Nephron progenitor cell (in vitro differentiated cells): ENCODE data around the gene NBPF15.
A peak's percentile ranks its signal among the peaks of the same experiment; 100 is the strongest.
"Not testable (repeated sequence)": the region's sequence is repeated elsewhere in the genome, so short reads cannot be mapped to it uniquely, and the experiment has no call there.

Source experiments
- DNase-seq: peaks from one replicate; pipeline ENCODE4 v3.0.0; 2021
- H3K27ac Mint-ChIP-seq: 2 replicates; pipeline ENCODE4 v1.8.0; 2021; ENCODE audit warnings: mild to moderate bottlenecking, moderate library complexity, mixed read lengths
- H3K27me3 Mint-ChIP-seq: 2 replicates; pipeline ENCODE4 v1.8.0; 2021; ENCODE audit warnings: mild to moderate bottlenecking, low read depth, mixed read lengths; ENCODE audit not compliant: poor library complexity
- H3K36me3 Mint-ChIP-seq: 2 replicates; pipeline ENCODE4 v1.8.0; 2021; ENCODE audit warnings: low read depth, mixed read lengths
- H3K4me1 Mint-ChIP-seq: 2 replicates; pipeline ENCODE4 v1.8.0; 2021; ENCODE audit warnings: mixed read lengths
- H3K4me3 Mint-ChIP-seq: 2 replicates; pipeline ENCODE4 v1.8.0; 2021; ENCODE audit warnings: mild to moderate bottlenecking, moderate library complexity, mixed read lengths
- H3K9me3 Mint-ChIP-seq: 2 replicates; pipeline ENCODE4 v1.8.0; 2021; ENCODE audit warnings: mild to moderate bottlenecking, moderate library complexity, mixed read lengths

NBPF15 gene

DNA sequence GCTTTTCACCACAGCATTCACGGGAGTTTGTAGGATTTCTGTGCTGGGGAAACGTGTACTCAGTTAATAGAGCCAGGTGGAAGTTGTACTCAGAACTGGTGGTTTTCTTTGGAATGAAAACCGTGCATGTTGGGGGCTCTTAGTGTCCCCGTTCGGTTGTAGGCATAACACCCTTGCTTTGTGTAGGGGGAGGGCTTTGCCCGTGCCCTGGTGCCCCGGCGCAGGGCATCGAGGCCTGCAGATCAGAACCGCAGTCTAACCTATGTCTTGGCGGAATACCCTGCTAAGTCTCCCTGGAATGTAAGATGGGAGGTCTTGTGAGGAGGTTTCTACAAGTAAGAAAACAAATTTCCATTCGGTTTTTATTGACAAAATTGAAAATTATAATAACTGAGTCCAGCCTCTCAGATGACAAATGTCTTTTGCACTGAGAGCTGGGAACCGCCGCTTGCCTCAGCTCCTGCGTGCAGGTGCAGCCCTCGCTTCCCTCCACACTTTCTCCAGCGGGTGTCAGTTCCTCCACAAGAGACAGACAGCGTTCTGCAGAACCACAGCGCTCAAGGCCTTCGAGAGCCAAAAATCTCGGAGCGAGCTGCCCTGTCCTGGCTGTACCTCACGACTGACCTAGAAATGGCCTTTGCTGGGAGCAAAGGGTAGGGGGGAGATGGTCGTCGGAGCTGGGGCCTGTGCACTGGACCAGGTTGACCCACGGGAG lies 47.9 kb downstream of the NBPF15 start:
- H3K9me3 Mint-ChIP-seq, H3K4me1 Mint-ChIP-seq, H3K27me3 Mint-ChIP-seq, H3K36me3 Mint-ChIP-seq, DNase-seq: not testable (repeated sequence)
- Mint-ChIP-seq H3K4me3 (peak overlapping the region; percentile 87), H3K27ac (peak overlapping the region; percentile 81)

DNA sequence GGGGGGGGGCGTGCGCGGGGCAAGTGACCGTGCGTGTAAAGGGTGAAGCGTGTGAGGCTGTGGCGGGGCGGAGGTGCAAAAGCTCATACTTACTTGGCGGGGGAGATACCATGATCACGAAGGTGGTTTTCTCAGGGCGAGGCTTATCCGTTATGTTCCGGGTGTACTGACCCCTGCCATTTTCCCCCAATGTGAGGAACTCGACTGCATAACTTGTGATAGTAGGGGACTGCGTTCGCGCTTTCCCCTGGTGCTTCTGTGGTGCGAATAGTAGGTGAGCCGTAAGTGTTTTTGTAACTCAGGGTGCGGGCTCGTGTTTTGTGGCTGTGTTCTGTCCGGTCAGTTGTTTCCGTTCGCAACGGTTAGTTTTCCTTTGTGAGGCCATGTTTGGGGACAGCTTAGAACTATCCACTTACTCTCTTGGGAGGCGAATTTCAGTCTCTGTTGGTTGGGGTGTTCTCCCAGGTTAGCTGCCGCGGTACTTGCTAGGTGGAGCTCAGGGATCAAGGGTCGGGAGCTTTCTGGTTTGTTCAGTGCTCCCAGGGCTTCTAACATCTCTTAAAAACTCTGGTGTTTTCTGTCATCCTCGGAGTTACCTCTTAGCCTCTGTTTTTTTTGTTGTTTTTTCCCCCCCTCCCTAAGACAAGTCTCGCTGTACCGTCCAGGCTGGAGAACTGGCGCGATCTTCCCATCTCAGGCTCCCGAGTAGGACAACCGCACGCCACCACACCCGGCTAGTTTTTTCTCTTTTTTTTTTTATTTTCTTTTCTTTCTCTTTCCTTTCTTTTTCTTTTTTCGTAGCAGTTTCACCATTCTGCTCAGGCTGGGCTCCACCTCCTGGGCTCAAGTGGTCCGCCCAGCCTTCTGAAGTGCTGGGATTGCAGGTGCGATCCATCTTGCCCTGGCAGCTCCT lies 48.7 kb downstream of the NBPF15 start:
- not testable (repeated sequence) for H3K9me3 Mint-ChIP-seq, H3K4me1 Mint-ChIP-seq, H3K27me3 Mint-ChIP-seq, H3K36me3 Mint-ChIP-seq
- H3K27ac Mint-ChIP-seq = peak overlapping the region; percentile 100
- H3K4me3 Mint-ChIP-seq = peak overlapping the region; percentile 87
- DNase-seq = peak; percentile 63

DNA sequence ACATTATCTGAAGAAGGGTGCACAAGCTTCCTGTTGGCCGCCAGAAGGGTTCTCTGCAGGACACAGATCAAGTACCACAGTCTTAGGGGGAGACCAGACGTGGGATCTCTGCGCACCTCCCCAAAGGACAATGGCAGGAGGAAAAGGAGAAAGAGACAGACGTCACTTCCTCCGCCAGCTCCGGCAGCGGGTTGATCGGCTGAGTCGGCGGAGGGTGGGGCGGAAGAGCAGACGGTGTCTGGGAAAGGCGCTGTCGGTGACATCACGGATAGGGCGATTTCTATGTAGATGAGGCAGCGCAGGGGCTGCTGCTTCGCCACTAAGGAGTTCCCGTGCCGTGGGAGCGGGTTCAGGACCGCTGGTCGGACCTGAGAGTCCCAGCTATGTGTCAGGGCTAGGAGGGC lies 49.4 kb downstream of the NBPF15 start:
- not testable (repeated sequence) for H3K36me3 Mint-ChIP-seq, H3K9me3 Mint-ChIP-seq, H3K27me3 Mint-ChIP-seq, H3K4me1 Mint-ChIP-seq
- H3K4me3 Mint-ChIP-seq = peak overlapping the region; percentile 87
- H3K27ac Mint-ChIP-seq = peak overlapping the region; percentile 100
- peak; percentile 64 for DNase-seq

DNA sequence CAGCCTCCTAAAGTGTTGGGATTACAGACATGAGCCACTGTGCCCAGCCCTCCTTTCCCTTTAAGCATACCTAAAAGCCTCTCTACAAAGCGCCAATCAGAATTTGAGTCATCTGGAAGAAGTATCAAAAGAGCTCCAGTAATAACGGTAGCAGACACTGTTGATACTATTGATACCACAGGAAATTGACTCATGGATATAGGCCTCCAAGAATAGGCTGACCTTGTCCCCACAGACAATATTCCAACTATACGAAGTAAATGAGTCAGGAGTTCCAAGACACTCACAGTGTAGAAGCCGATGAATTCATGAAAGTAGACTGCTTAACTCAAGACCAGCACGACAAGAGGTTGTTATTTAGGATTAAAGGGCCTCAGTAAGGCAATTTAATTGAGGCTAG lies 58.7 kb downstream of the NBPF15 start:
- DNase-seq, H3K27me3 Mint-ChIP-seq, H3K4me3 Mint-ChIP-seq, H3K36me3 Mint-ChIP-seq, H3K4me1 Mint-ChIP-seq, H3K27ac Mint-ChIP-seq, H3K9me3 Mint-ChIP-seq: not testable (repeated sequence)

DNA sequence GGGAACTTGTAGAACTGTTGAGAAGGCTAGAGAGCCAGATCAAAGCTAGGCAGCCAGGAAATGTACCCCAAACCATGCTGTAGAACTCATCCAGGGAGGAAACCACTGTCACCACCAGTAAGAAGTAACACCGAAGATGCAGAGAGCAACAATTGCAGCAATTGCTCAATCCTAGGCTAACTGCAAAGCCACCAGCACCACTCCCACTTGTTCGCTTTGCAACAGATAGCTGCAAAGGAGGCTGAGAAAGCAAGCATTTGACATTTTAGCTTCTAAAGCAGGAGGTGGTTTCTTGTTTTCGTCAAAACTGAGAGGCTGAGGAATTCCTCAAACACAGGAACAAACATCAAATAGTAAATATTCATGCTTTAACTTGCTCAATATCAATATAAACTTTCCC lies 89.8 kb downstream of the NBPF15 start:
- not testable (repeated sequence) for DNase-seq, H3K9me3 Mint-ChIP-seq, H3K27ac Mint-ChIP-seq, H3K4me3 Mint-ChIP-seq, H3K4me1 Mint-ChIP-seq, H3K27me3 Mint-ChIP-seq, H3K36me3 Mint-ChIP-seq
